Activated CD8-positive, alpha-beta memory T cell treated with anti-CD3 and anti-CD28 coated beads, Interleukin-2, amount 50 U/mL, for 4 hours (primary cell): Measurements from ENCODE around the gene SOX6.

Experiments
- DNase-seq: peaks from one replicate; pipeline ENCODE4 v3.0.0-alpha.2; 2020

The SOX6 gene

DNA sequence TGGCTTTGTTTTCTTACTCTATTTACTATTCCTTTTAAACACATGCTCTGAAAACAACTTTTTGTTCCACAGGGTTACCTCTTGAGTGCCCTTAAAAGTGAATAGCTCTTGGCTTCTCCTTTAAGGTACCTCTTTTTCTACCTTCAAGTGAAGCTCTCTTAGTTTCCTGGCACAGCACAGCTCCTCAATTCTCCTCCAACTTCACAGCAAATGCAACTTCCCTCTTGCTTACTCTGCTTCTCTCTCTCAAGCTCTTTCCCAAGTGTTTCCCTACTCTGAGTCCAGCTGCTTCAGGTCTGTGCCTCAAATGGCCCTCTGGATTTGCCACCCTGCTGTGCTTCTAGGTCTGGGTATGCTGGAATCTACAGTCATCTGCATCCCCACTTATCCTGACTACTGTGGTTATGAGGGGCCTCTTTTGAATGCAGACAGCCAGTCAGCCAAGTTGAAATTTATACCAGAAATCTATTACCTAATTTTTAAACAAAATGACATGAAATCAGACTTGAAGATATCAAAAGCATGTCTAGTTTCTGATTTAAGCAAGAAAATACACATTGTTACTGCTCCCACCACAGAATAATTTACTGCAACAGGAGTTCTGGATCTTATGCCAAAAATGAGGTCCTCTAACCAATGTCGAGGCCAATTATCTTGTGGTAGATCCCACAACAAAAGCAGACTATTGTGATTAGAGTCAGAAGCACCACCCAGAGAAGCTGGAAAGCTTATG lies 371.1 kb downstream of the SOX6 start:
- DNase-seq, result no peak

DNA sequence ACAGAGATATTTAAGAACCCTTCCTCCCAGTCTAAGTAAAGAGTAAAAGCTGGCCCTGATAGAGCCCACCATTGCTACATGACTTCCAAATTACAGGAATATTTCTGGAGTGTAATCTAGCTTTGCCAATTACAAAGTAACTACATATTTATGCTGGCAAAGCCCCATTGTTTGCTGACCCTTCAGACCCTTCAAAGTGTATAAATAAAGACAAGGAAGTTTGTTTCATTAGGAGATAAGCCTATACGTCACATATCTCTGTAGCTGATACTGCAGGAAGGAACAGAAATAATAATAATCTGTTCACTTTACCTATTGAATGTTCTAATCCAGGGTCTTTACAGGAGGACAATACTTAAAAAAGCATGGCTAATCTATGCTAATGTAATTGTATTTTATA lies 375.1 kb downstream of the SOX6 start:
- DNase-seq, result no peak

DNA sequence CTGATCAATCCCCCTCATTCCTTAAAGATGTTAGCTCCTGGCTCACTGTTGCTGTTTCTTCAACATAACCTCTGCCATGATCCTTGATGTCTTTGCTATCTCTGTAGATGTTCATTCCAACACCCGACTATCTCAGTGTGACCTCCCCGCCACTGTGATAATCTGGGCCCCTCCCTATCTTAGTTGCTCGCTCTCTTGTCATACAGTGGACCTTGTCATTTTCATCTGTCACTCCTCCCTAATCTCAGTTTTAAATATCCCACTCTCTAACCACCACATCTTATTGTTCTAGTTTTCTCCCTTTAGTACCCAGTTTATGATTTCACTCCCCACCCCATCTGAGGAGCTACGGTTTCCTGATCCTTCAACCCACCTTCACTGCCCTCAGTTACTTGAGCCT lies 379.2 kb downstream of the SOX6 start:
- no peak for DNase-seq

DNA sequence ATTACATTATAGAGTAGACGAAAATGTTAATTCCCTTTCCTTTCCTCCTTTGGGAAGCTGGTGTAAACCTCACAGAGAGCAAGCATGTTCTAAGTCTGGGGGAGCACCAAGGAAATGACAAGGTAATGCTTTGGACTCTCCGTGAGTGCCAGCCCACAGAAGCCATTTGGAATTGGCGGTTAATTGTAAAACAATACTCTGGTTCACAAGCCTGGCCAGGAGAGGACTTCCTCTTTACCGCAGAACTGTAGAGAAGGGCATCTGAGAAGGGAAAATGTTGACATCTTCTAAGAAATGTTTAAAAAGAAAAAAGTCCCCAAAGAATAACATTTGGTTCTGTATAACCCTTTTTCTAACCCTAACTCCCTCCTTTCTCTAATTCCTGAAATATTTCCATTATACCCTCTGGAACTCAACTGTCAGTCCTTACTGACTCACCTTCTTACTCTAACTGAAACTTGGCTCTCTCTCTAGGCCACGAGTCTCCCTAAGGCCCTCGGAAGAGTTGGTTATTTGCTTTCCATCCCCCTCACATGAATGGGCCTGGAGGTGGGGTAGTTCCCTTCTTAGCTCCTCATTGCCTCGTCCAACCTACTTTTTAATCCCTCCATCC lies 379.8 kb downstream of the SOX6 start:
- no peak for DNase-seq

DNA sequence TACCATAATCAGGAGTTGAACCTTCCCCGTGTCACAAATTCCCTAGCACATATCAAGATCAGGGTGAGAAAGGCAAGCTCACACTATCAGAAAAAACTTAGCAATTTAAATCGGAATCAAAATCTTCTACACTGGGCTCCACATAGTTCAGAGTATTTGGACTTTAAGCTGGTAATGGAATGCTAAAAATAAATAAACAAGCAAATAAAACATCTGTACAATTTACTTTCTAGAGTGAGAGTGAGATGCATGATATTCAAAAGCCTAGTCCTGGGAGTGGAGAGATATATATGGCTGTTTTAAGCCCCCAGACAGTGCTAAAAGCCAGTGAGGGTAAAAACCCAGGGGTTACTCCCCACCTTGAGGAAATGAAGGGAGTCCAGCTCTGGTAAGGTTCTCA lies 380.6 kb downstream of the SOX6 start:
- DNase-seq, result no peak

DNA sequence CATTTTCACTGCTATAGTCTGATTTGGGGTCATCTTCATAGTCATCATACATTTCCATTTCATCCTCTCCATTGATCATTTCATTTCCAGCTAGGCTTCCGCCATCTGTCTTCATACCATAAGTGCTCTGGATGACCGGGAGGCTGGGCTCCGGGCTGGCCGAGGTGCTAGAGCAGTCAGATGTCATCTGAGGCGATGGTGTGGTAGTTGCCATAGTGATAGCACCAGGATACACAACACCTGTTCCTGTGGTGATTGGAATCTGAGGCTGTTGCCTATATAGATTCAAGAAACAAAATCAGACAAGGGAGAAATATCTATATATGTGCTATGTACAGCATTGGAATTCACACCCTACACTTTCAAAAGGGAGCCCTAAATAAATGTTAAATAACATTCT lies 383.5 kb downstream of the SOX6 start:
- DNase-seq, result no peak

DNA sequence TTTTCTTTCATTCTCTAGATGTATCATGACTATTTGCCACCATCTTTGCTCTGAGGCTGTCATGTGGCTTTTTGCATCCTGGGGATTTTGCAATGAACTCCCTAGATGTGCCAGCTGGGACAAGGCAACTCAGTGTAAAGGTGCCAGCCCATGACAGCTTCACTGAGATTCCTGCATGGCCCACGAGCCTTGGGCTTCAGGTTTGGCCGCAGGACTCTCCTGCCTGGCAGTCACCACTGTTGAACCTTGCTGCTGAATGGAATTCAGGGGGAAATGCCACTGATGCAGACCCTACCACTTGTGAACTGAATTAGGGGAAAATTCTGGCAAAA lies 385.2 kb downstream of the SOX6 start:
- DNase-seq, result no peak

DNA sequence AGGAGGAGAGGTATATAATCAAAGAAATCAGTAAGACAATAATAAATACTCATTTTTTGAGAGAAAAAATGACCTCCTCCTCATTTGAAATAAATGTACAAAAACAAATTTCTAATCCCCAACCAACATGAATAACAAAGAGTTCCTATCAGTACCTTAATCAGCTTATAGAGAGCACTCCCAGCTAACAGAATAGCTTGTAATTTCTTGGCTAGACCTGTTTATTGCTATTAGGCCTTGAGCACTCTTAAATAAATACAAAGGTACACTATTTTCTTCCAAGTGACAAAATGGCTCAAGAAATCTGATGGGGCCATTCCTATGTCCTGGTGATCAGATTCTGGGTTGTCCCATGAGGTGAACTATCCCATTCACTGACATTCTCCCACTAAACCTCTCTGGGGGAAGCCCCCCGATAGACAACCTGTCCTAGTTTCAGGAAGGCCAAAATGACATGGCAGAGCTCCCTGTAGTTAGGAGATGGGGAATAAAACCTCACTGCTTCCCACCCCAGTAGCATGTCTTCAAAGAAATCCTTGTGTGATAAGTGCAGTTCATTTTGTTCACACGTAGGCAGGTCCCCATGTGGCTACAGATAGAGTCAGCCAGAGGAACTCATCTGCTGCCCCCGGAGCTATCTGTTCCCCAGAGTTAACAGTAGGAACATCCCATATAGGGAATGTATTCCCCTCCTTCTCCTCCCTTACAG lies 385.7 kb downstream of the SOX6 start:
- DNase-seq, result no peak

DNA sequence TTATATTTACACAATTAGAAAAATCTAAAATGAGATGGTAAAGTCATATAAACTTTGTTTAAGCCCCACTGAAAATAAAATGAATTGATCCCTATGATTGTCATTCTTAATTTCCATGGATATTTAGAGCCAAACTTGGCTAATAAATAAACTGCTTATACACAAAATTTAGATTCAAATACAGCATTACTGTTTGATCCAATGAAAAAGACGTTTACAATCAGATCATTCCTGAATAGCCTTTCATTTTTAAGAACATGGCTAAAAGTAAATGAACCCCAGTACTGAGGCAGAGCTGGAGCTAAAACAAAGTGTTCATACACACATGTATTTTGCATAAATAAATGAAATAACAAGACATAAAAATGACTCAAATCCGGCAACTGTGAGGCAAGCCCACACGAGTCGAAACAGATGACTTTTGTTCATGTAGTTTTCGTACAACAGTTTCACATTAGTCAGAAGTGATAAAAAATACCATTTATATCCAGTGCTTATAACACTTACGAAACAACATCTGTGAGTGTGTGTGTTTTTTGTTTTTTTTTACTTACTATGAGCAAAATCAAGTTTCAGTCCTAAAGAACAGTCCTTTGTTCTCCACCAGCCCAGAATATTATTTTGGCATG lies 386.5 kb downstream of the SOX6 start:
- DNase-seq, result no peak

DNA sequence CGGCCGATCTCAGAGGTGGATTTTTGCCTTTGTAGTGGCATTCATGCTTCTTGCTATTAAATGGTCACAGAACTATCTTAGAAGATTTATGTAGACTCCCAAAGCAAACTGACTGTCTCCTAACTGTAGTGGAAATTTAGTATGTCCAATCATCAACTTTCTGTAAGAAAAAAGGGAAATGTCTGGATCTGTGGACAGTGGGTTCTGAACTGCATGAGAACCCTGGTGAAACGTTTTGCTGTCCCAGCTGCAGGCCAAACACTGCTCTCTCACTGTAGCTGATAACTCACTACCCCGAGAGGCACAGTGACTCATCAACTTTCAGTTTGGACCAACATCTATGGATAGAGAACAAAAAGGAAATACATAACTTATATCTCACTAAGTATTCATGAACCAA lies 387.1 kb downstream of the SOX6 start:
- no peak for DNase-seq

DNA sequence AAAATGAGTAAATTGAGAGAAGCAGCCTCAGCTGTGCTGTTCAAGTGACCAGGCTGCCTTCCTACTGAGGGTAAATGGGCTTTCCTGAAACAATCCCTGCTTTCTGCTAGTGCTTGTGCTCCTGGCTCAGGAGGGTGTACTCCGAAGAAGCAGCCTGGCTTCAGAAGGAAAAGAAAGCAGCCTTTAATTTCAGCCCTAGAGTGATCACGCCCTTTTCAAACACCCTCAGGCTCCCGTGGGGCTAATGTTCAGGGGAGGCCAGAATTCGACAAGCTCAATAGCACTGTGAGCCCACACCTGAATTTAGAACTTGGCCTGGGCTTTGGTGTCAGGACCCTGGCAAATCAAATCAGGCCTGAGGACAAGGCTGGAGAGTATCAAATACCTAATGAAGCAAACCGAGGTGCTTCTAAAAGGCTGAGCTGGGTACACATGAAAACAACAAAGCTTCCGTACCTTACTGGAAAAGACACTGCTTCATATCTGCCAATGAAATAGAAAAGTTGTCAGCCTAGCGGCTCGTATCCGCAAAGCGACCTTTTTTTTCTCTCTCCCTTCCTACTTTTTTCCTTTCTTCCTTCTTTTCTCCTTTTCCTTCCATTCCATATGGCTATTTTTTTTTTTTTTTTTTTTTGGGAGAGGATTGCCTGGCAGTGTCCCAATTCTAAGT lies 387.8 kb downstream of the SOX6 start:
- no peak for DNase-seq

DNA sequence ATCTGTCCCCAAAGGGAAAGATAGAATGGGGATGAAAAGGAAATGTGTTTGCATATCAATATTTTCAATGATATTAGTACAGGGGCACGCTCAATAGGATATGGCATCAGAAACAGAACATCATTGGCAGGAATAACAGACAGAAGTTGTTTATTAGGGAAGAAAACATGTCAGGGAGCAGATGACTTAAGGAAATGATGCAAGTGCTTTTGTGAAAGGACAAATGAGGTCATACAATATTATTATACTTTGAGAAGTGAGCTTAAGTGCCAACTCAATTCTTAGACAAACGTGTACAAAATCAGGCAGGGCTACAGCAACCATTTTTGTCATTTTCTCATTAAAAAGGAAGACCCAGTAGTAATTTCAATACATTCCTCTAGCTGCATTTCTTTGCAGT lies 388.4 kb downstream of the SOX6 start:
- no peak for DNase-seq

DNA sequence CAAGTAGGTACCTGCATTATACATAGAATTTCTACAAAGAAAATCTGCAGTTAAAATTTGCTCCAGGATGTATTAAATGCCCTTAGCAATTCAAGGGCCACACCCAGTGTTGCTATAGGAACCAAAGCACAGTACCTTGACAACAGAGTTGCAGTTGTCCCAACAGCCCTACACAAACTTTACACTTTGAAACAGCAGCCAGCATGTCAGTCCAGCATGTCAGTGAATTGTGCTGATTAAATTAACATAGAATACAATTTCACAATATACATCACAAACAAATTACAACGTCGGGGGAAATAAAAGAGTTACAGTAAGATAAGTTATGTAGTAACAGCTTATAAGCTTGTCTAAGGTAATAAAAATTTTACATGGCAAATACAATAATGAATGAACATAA lies 389.2 kb downstream of the SOX6 start:
- no peak for DNase-seq

DNA sequence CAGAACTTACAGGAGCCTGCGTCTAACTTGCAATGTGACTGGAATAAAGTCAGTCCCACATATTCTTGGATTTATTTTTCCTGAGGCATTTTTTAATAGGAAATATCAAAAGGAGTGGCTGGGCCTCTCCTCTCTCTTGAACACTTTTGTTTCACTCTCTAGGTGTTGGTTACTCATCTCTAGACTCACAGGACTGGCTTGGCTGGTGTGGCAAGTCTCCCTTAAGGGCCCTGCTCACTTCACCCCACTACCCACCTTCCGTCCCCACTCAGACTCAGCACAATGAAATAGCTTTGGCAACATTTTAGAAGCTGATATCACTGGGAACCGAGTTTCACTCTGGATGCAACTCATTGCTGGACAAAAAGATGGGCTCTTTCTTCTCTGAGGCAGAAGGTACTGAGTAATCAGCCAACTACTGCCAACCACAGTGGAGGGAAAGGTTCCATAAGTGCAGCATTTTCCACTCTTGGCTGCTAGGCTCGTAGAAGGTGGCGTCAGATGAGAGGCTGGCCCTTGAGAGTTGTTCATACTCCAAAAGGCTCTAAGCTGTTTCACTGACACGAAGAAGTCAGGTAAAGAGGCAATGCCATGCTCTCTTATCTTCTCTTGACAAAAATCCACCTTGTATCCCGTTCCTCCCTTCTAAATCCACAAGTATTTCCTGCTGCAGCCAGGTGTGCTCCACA lies 390.6 kb downstream of the SOX6 start:
- DNase-seq, result no peak

DNA sequence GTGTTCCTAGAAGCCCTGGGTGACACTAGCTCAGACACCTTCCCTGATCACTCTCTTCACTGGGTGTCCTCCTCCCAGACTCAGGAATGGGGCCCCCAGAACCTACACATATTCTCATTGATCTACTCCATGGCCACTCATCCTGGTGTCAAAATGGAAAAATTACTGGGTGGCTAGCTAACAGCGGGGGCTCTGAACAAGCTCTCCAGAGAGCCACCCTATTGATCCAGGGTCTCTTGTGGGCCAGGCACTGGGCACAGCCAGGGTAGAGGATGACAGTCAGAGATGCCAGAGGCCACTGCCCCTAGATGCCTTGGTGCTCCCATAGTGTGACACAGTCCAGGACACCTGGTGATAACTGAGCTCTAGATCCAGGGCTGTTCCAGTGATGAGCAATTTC lies 393.1 kb downstream of the SOX6 start:
- no peak for DNase-seq

DNA sequence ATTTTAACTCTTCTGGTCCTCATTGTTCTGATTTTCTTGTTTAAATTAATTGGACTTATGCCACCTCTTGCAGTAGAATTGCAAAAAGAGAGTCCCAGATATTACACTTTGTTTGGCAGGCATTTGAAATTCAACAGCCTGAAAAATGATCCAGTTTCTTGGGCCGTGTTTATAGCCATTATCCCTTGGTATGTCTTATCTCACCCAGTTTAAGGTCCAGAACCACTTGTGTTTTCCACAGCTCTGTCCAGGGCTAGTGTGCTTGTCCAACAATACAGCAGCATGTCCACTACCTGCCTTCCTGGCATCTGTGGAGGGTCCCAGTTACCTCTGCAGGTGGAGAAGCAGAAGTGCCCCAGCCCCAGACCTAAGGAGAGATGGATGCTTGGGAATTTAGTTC lies 397.4 kb downstream of the SOX6 start:
- DNase-seq, result no peak

DNA sequence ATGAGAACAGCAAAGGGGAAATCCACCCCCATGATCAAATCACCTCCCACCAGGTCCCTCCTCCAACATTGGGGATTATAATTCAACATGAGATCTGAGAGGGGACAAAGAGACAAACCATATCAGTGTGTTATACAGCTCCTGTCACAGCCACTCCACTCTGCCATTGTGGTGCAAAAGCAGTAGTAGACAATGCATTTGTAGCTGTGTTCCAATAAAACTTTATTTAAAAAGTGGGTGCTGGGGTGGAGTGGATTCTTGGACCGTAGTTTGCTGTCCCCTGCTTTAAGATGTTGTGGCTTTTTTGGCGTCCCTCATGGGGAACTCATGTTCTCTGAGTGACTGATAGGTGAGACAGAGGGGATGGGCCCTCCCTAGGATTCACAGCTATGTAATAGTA lies 399.1 kb downstream of the SOX6 start:
- DNase-seq, result no peak

DNA sequence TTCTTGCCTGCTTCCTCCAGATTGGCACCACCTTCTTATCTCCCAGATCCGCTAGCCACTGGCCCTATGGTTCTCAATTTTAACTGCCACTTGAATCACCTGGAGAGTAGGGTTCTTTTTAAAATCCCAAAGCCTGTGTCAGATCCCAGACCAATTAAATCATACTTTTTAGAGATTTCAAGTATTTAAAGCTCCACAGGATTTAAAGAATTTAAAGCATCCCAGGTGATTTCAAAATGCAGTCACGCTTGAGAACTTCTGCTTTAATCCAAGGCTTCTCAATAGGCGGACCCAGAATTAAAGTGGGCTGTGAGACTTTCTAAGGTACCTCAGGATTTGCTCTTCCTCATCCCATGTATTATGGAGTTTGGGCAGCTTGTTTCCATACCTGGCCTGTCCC lies 400.0 kb downstream of the SOX6 start:
- no peak for DNase-seq

DNA sequence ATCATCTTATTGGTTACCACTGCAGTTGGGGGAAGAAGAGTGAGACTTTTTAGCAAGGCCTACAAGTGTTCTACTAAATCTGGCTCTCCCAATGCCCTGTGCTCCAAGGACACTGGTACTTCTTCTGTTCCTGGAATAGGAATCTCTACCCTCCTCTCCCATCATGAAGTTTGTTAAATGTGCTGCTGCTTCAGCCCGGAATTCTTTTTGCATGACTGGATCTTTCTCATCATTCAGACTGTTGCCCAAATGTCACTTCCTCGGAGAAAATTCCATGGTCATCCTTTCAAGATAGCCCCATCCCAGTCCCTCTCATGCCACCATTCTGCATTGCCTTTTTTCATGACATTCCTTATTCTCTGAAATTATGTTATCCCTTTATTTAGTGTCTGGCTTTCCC lies 400.8 kb downstream of the SOX6 start:
- no peak for DNase-seq

DNA sequence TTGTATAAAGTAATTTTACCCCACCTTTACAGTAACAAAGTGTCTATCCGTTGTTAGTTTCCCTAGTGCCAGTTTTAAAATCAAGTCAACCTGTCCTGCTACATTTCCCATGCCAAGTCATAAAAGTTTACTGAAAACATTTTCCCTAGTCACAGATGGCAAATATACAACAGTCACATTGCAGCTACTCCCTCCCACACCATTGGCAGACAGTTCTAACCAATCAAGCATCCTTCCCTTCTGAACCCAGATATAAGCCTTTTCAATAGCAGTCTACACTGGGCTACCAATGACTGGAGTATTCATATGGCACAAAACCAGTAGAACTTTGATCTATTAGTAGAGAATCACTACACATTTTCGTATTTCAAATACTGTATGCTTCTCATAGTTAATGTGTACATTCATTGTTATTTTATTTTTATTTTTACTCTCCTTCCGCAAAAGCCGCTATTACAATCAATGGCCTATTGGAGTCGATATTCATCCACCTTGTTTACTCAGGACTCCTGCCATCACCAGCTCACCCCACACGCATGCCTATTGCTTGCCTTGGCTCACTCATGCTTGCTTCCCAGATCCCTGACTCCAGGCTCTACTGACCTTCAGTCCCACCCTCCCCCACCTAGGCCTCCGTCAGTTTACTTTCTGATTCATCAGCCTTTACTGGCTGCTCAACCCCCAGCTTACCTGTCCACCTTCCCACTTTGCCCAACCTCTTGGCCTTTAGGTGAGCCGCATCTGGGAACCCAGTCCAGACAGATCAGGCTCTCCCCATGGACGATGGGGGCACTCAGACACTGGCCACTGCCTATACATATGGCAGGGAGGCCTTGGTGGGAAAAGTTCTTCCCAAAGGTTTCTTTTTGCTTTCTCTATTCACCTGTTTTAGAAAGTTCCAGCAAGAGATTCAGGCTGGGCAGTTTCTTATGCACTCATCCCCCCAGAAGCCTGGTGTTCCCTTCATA lies 408.4 kb downstream of the SOX6 start:
- DNase-seq, result no peak

DNA sequence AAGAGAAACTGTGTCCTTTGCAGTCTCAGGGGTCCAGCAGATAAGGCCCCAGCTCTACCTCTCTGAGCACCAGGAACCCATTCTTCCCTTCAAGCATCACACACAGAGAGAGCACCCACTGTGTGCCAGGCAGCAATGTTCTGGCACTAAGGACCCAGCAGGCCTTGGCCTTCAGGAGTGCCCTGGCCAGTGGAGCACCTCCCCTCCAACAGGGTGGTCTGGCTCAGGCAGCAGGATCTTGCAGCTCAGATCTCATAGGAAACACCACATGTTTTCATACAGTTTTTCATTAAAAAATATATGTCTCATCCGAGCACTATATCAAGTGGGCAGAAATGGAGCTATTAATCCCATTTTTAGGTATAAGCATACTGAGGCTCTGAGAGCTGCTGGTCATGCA lies 410.6 kb downstream of the SOX6 start:
- no peak for DNase-seq

DNA sequence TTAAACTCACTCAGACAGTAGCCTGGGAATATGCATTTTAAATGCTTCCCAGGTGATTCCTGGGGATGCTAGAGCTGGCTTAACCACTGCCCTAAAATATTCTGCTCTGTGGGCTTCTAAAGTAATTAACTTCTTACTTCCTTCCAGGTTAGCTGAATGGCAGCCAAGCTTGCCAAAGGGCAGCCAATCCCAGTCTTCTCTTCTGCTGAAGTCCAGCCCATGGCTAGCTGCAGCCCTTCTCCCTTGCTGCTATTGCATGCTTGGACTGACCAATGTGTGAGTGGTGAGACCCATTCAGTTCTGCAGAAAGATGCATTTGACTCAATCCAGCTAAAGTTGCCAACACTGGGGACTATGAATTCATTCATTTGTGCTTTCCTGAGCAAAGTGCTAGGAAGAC lies 411.9 kb downstream of the SOX6 start:
- DNase-seq, result no peak
